ENCODE results near the gene CASP12. TPM values are rescaled to one million over a fixed set of nuclear protein-coding genes. Genes with fewer than 3 reads are reported as not detected.

Gene CASP12
- total and polyA plus RNA-seq, 2 experiments from 2014 or later: not detected

DNA sequence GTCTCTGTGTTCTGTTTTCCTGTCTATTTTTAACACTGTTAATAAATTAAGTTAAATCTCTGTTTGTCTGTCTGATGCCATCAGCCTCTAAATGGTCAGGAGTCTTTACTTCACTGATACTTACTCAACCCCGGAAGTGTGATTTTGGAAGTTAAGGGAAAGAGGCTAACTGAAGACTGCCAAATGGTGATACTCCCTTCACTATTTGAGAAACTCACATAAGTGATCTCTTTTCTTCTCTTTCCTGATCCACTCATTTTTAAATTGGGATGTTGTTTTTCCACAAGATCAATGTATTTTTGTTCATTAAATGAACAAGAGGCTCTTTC, 389 bp upstream of the CASP12 start:
- Histone ChIP-seq H3F3A (replicated peaks; ENCODE audit: low read depth) (no peaks in the 10 kb centered on the region), H3K4me1 (ENCODE audit: insufficient read depth) (peaks cover 33% of the 10 kb centered on the region), H3K4me3 (no peak overlapping the region), H3K4me2 (no peak overlapping the region), H3K27ac (ENCODE audit: low read depth) (no peak overlapping the region), H3K79me2 (replicated peaks; ENCODE audit: insufficient read depth) (no peaks in the 10 kb centered on the region), H2AFZ (peak overlapping the region; percentile 73; the same call in 1 of the 2 replicates), H3K27me3 (ENCODE audit: insufficient read depth) (no peaks in the 10 kb centered on the region), H3K36me3 (ENCODE audit: insufficient read depth) (no peaks in the 10 kb centered on the region), H3K9me2 (ENCODE audit: insufficient read depth) (peaks cover 6% of the 10 kb centered on the region), H4K20me1 (replicated peaks; ENCODE audit: insufficient read depth) (no peaks in the 10 kb centered on the region)
- peak overlapping the region; percentile 49; the same call in 1 of the 2 replicates for H3K27ac Mint-ChIP-seq
- peaks cover 33% of the 10 kb centered on the region for H3K4me1 Mint-ChIP-seq
- no peaks in the 10 kb centered on the region for H3K27me3 Mint-ChIP-seq (ENCODE audit: insufficient read depth, low read depth, poor library complexity)
- no peaks in the 10 kb centered on the region for H3K9me3 Mint-ChIP-seq
- ATAC-seq (no peak), DNase-seq (ENCODE audit: low spot score) (no peak)
- no peak overlapping the region for H3K4me3 Mint-ChIP-seq
- peaks cover 6% of the 10 kb centered on the region; the same call in 2 of the 3 replicates for H3K36me3 Mint-ChIP-seq (ENCODE audit: low read depth)
- TF ChIP-seq, protein P1, sequence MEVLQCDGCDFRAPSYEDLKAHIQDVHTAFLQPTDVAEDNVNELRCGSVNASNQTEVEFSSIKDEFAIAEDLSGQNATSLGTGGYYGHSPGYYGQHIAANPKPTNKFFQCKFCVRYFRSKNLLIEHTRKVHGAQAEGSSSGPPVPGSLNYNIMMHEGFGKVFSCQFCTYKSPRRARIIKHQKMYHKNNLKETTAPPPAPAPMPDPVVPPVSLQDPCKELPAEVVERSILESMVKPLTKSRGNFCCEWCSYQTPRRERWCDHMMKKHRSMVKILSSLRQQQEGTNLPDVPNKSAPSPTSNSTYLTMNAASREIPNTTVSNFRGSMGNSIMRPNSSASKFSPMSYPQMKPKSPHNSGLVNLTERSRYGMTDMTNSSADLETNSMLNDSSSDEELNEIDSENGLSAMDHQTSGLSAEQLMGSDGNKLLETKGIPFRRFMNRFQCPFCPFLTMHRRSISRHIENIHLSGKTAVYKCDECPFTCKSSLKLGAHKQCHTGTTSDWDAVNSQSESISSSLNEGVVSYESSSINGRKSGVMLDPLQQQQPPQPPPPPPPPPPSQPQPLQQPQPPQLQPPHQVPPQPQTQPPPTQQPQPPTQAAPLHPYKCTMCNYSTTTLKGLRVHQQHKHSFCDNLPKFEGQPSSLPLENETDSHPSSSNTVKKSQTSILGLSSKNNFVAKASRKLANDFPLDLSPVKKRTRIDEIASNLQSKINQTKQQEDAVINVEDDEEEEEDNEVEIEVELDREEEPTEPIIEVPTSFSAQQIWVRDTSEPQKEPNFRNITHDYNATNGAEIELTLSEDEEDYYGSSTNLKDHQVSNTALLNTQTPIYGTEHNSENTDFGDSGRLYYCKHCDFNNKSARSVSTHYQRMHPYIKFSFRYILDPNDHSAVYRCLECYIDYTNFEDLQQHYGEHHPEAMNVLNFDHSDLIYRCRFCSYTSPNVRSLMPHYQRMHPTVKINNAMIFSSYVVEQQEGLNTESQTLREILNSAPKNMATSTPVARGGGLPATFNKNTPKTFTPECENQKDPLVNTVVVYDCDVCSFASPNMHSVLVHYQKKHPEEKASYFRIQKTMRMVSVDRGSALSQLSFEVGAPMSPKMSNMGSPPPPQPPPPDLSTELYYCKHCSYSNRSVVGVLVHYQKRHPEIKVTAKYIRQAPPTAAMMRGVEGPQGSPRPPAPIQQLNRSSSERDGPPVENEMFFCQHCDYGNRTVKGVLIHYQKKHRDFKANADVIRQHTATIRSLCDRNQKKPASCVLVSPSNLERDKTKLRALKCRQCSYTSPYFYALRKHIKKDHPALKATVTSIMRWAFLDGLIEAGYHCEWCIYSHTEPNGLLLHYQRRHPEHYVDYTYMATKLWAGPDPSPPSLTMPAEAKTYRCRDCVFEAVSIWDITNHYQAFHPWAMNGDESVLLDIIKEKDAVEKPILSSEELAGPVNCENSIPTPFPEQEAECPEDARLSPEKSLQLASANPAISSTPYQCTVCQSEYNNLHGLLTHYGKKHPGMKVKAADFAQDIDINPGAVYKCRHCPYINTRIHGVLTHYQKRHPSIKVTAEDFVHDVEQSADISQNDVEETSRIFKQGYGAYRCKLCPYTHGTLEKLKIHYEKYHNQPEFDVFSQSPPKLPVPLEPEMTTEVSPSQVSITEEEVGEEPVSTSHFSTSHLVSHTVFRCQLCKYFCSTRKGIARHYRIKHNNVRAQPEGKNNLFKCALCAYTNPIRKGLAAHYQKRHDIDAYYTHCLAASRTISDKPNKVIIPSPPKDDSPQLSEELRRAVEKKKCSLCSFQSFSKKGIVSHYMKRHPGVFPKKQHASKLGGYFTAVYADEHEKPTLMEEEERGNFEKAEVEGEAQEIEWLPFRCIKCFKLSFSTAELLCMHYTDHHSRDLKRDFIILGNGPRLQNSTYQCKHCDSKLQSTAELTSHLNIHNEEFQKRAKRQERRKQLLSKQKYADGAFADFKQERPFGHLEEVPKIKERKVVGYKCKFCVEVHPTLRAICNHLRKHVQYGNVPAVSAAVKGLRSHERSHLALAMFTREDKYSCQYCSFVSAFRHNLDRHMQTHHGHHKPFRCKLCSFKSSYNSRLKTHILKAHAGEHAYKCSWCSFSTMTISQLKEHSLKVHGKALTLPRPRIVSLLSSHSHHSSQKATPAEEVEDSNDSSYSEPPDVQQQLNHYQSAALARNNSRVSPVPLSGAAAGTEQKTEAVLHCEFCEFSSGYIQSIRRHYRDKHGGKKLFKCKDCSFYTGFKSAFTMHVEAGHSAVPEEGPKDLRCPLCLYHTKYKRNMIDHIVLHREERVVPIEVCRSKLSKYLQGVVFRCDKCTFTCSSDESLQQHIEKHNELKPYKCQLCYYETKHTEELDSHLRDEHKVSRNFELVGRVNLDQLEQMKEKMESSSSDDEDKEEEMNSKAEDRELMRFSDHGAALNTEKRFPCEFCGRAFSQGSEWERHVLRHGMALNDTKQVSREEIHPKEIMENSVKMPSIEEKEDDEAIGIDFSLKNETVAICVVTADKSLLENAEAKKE (CRISPR knock-in tag; IDR thresholded peaks at IDR 0.05): no peak
- TF ChIP-seq JUNB (IDR thresholded peaks at IDR 0.05; ENCODE audit: unreplicated experiment) (no peak), STAT1 (IDR thresholded peaks at IDR 0.05; ENCODE audit: unreplicated experiment) (no peak)
- TF ChIP-seq, protein P2, sequence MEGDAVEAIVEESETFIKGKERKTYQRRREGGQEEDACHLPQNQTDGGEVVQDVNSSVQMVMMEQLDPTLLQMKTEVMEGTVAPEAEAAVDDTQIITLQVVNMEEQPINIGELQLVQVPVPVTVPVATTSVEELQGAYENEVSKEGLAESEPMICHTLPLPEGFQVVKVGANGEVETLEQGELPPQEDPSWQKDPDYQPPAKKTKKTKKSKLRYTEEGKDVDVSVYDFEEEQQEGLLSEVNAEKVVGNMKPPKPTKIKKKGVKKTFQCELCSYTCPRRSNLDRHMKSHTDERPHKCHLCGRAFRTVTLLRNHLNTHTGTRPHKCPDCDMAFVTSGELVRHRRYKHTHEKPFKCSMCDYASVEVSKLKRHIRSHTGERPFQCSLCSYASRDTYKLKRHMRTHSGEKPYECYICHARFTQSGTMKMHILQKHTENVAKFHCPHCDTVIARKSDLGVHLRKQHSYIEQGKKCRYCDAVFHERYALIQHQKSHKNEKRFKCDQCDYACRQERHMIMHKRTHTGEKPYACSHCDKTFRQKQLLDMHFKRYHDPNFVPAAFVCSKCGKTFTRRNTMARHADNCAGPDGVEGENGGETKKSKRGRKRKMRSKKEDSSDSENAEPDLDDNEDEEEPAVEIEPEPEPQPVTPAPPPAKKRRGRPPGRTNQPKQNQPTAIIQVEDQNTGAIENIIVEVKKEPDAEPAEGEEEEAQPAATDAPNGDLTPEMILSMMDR (conservative IDR thresholded peaks at IDR 0.05; ENCODE audit: low read depth in 2 of 2): no peak

- Mint-ChIP-seq H3K27me3 (ENCODE audit: insufficient read depth, low read depth, poor library complexity) (no peaks in the 10 kb centered on the region), H3K36me3 (ENCODE audit: low read depth) (peaks cover 6% of the 10 kb centered on the region; the same call in 2 of the 3 replicates), H3K9me3 (no peaks in the 10 kb centered on the region), H3K4me1 (peaks cover 33% of the 10 kb centered on the region), H3K27ac (peak overlapping the region; percentile 3; the same call in 1 of the 2 replicates), H3K4me3 (no peak overlapping the region)
- Histone ChIP-seq H3K4me1 (ENCODE audit: insufficient read depth) (peaks cover 33% of the 10 kb centered on the region), H3K79me2 (replicated peaks; ENCODE audit: insufficient read depth) (no peaks in the 10 kb centered on the region), H3K4me3 (no peak overlapping the region), H3K27me3 (ENCODE audit: insufficient read depth) (no peaks in the 10 kb centered on the region), H3F3A (replicated peaks; ENCODE audit: low read depth) (no peaks in the 10 kb centered on the region), H3K36me3 (ENCODE audit: insufficient read depth) (no peaks in the 10 kb centered on the region), H3K9me2 (ENCODE audit: insufficient read depth) (no peaks in the 10 kb centered on the region), H3K4me2 (no peak overlapping the region), H3K27ac (ENCODE audit: low read depth) (no peak overlapping the region), H2AFZ (peak overlapping the region; percentile 64), H4K20me1 (replicated peaks; ENCODE audit: insufficient read depth) (no peaks in the 10 kb centered on the region)
- ATAC-seq: no peak
- DNase-seq (ENCODE audit: low spot score): no peak
- no peak for TF ChIP-seq JUNB (IDR thresholded peaks at IDR 0.05; ENCODE audit: unreplicated experiment)
- no peak for TF ChIP-seq EZH2phosphoT487 (IDR thresholded peaks at IDR 0.05; ENCODE audit: unreplicated experiment)
- TF ChIP-seq, protein P2 (conservative IDR thresholded peaks at IDR 0.05; ENCODE audit: low read depth in 2 of 2): no peak
- no peak for TF ChIP-seq ZNF331 (CRISPR knock-in tag; IDR thresholded peaks at IDR 0.05; ENCODE audit: low read depth)
These were observed 2.6 kb downstream of the CASP12 start for GRCh38 chr11:104895634-104896033.

Measured in GM23338 (cell line).